Breast epithelium (tissue), 4 donors: ENCODE data around the gene XPC. TPM values are rescaled to one million over a fixed set of nuclear protein-coding genes. Genes with fewer than 3 reads are reported as not detected.

Source experiments
- DNase-seq, 2 donors: peaks; one replicate each; pipeline ENCODE4 v3.0.0-alpha.2; 2019; ENCODE audit warnings: low spot score in 2 of 2
- H3K27ac ChIP-seq, 2 donors: fragments of 200-600 bp; sonication (generic) in 1 of 2; one replicate each; pipeline ENCODE4 v1.5.1; 2016 to 2019; ENCODE audit warnings: mild to moderate bottlenecking in 1 of 2
- H3K27me3 ChIP-seq, 2 donors: fragments of 200-600 bp; sonication (generic) in 1 of 2; one replicate each; pipeline versions ENCODE4 v1.5.1 to v1.6.0; 2017 to 2019; ENCODE audit warnings: control low read depth in 1 of 2, mild to moderate bottlenecking in 1 of 2
- H3K36me3 ChIP-seq: fragments of 200-600 bp; one replicate; pipeline ENCODE4 v1.5.1; 2019
- H3K4me1 ChIP-seq, 2 donors: fragments of 200-600 bp; sonication (generic); one replicate each; pipeline ENCODE4 v1.5.1; 2016 to 2019; ENCODE audit warnings: control low read depth in 1 of 2
- H3K4me3 ChIP-seq, 3 donors: fragments of 200-600 bp; sonication (generic); 1 replicate in 2 of 3; 2 replicates in 1 of 3; pipeline ENCODE4 v1.5.1; 2016 to 2019; ENCODE audit warnings: mild to moderate bottlenecking in 3 of 3, moderate library complexity in 2 of 3
- H3K9me3 ChIP-seq, 2 donors: fragments of 200-600 bp; sonication (generic) in 1 of 2; one replicate each; pipeline ENCODE4 v1.5.1; 2016 to 2019; ENCODE audit warnings: control low read depth in 1 of 2
- POLR2A ChIP-seq: fragments of 450-650 bp; IDR thresholded peaks from one replicate; pipeline ENCODE4 v1.6.1; 2016; ENCODE audit warnings: antibody characterized with exemption, mild to moderate bottlenecking, moderate library complexity
- POLR2AphosphoS5 ChIP-seq, 3 donors: sonication (generic); formaldehyde crosslinking; IDR thresholded peaks; one replicate each; pipeline ENCODE4 v1.6.1; 2017; ENCODE audit warnings: antibody characterized with exemption in 3 of 3
- intact Hi-C: fragments of 100-400 bp; cut with DNase I; formaldehyde crosslinking; loops from one replicate; pipeline ENCODE4 v1.15.1; 2023; ENCODE audit warnings: low total_unique reads
- total RNA-seq, 3 donors: library from RNA; depleted of rRNA; stranded (reverse); fragments of >200 nt; gene quantifications; one replicate each; pipeline ENCODE4 v1.1.0, GENCODE V29; 2016
- TF ChIP-seq, protein P1 (sequence below), 3 donors: fragments of 450-650 bp; IDR thresholded peaks; one replicate each; pipeline ENCODE4 v1.5.1; 2016 to 2017; ENCODE audit warnings: antibody characterized with exemption in 3 of 3, mild to moderate bottlenecking in 3 of 3, moderate library complexity in 3 of 3

Gene XPC
- total RNA-seq, 3 donors from 2014 or later: 57.4 to 74.2 (median 61.3) TPM

DNA sequence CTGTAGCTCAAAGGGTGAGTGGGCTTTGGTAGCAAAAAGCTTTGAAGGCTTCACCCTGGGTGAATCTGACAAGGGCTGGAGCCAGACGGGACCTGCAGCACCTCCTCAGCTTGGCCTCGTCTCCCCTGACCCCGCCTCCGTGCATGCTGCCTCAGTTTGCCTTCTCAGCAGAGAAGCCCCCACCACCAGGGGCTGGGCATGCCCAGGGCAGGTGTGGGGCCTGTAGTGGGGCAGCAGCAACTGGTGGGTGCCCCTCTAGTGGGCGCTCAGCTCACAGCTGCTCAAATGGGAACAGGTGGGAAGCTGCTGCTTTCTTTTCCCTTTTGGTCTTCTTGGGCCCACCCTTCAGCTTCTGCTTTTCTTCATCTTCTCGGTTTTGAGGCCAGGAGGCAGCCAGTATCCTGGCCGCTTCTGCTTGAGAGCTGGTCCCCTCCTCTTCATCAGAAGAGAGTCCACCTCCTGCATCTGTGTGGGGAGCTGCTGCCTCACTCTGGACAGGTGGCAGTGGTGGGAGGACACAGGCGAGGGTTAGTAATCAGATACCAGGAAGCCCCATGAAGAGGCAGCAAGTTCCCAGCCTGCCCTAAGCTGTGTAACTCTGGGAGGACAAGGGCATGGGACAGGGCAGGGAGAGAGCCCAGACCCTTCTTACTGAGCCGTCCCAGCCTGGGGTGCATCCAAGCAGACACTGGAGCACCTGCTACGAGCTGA lies 32.6 kb downstream of the XPC start:
- H3K36me3 ChIP-seq: no peaks in the 10 kb centered on the region
- DNase-seq: no peak

DNA sequence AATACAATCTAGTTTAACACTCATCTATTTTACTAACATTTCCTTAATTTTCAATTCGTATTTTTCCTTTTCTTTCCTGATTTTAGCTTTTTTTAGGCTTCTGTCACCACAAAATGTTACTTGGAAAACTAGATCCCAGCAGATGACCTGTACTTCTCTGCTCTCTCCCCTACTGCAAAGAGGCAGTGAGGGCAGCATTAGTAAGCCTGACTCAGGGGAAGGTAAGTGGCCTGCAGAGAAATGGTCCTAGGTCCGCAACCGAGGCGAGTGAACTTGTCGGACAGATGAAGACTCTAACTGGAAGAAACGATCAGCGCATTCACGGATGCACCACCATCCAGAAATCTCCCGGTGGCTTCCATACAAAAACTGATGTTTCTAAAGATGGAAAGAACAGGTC lies 33.2 kb downstream of the XPC start:
- no peaks in the 10 kb centered on the region for H3K9me3 ChIP-seq
- H3K36me3 ChIP-seq: no peaks in the 10 kb centered on the region
- peak overlapping the region; percentile 91 to 97 for H3K27ac ChIP-seq
- intact Hi-C loops: no loop called here
- H3K4me3 ChIP-seq: peak overlapping the region in 1 of 3 donors; percentile 14
- peaks cover 19 to 21% of the 10 kb centered on the region in 2 donors for H3K4me1 ChIP-seq
- no peak for DNase-seq
- TF ChIP-seq POLR2A (no peak), POLR2AphosphoS5 (IDR thresholded peaks at IDR 0.05) (no peak)
- TF ChIP-seq, protein P1, sequence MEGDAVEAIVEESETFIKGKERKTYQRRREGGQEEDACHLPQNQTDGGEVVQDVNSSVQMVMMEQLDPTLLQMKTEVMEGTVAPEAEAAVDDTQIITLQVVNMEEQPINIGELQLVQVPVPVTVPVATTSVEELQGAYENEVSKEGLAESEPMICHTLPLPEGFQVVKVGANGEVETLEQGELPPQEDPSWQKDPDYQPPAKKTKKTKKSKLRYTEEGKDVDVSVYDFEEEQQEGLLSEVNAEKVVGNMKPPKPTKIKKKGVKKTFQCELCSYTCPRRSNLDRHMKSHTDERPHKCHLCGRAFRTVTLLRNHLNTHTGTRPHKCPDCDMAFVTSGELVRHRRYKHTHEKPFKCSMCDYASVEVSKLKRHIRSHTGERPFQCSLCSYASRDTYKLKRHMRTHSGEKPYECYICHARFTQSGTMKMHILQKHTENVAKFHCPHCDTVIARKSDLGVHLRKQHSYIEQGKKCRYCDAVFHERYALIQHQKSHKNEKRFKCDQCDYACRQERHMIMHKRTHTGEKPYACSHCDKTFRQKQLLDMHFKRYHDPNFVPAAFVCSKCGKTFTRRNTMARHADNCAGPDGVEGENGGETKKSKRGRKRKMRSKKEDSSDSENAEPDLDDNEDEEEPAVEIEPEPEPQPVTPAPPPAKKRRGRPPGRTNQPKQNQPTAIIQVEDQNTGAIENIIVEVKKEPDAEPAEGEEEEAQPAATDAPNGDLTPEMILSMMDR (IDR thresholded peaks at IDR 0.05): no peak
- H3K27me3 ChIP-seq: no peaks in the 10 kb centered on the region

More for the DNA sequence above, 32.6 kb downstream of the XPC start:
- intact Hi-C loops: no loop called here
- H3K9me3 ChIP-seq: no peaks in the 10 kb centered on the region
- H3K4me3 ChIP-seq: no peak overlapping the region
- H3K4me1 ChIP-seq: peaks cover 19 to 21% of the 10 kb centered on the region in 2 donors
- H3K27ac ChIP-seq: peak overlapping the region; percentile 91 to 97
- TF ChIP-seq POLR2A (no peak), POLR2AphosphoS5 (IDR thresholded peaks at IDR 0.05) (no peak)
- TF ChIP-seq, protein P1 (IDR thresholded peaks at IDR 0.05): no peak
- no peaks in the 10 kb centered on the region for H3K27me3 ChIP-seq

DNA sequence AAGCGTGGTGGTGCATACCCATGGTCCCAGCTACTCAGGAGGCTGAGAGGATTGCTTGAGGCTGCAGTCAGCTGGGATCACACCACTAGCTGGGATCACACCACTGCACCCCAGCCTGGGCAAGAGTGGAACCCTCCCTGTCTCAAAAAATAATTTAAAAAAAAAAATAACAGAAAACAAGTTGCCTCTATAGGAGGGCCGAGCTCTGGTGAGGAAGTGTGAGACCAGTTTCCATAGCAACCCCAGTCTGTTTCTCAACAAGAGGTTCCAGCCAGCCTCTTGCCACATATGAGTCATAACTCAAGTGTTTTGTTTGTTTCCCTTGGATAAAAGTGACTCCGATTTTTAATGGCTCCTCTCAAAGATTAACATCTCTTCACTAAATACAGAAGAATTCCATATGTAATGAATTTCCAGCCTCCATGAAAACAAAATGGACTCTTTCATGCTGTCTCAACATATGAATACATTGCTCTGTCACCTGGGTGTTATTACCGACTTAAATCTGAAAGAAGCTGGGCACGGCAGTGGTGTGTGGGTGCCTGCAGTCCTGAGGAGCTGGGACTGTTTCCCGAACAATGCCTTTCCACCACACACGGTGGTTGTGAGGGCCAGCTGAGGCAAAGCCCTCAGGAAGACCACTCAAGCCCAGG lies 33.9 kb downstream of the XPC start:
- Histone ChIP-seq H3K4me3 (peak overlapping the region; percentile 2 to 42 (median 14)), H3K36me3 (no peaks in the 10 kb centered on the region), H3K27me3 (no peaks in the 10 kb centered on the region), H3K4me1 (peaks cover 19 to 21% of the 10 kb centered on the region in 2 donors), H3K27ac (peak overlapping the region; percentile 91 to 97), H3K9me3 (no peaks in the 10 kb centered on the region)
- DNase-seq: peak in 1 of 2 donors; percentile 90
- peak in 2 of 3 donors; percentile 71 to 84 for TF ChIP-seq POLR2AphosphoS5 (IDR thresholded peaks at IDR 0.05)
- no peak for TF ChIP-seq POLR2A
- intact Hi-C loops: no loop called here

DNA sequence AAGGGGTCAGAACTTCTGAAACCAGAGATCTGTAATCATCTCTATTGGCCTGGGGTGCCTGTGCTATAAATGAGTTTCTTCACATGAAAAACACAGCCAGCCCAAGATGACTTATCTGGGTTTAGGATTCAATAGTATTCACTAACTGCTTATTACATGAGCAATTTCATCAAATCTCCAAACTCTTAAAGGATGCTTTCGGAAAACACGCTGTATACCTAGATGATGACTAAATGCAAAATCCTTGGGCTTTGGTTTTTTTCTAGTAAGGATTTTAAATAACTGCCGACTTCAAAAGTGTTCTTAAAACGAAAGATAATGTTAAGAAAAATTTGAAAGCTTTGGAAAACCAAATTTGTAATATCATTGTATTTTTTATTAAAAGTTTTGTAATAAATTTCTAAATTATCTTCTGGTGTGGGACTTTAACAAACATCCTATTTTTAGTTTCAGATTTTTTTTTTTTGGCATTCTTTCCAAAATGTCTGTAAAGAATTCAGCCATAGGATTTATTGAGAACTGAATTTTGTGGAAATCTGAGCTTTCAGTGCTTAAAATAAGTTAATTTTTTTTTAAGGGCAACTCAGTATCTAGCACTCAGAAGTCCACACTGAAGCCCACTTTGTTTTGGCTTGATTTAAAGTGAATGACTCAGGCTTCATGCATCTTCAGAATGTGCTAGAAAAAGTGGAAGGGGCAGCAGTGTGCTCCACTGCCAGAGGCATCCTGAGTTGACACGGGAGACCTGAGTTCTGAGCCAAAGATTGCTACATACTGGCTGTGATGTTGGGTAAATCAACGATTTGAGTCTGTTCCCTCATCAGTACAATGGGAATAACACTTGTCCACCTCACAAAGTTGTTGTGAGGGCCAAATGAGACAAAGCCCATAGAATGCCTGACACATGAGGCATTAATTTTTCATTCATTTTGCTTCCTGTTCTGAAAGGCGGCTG lies 34.9 kb downstream of the XPC start:
- no peaks in the 10 kb centered on the region for H3K9me3 ChIP-seq
- intact Hi-C loops: no loop called here
- peak overlapping the region; percentile 91 to 97 for H3K27ac ChIP-seq
- DNase-seq: peak in 1 of 2 donors; percentile 84
- no peaks in the 10 kb centered on the region for H3K27me3 ChIP-seq
- no peaks in the 10 kb centered on the region for H3K36me3 ChIP-seq
- H3K4me1 ChIP-seq: peaks cover 19 to 21% of the 10 kb centered on the region in 2 donors
- peak; percentile 77 to 89 (median 89) for TF ChIP-seq POLR2AphosphoS5 (IDR thresholded peaks at IDR 0.05)
- no peak for TF ChIP-seq POLR2A
- peak overlapping the region in 1 of 3 donors; percentile 42 for H3K4me3 ChIP-seq

DNA sequence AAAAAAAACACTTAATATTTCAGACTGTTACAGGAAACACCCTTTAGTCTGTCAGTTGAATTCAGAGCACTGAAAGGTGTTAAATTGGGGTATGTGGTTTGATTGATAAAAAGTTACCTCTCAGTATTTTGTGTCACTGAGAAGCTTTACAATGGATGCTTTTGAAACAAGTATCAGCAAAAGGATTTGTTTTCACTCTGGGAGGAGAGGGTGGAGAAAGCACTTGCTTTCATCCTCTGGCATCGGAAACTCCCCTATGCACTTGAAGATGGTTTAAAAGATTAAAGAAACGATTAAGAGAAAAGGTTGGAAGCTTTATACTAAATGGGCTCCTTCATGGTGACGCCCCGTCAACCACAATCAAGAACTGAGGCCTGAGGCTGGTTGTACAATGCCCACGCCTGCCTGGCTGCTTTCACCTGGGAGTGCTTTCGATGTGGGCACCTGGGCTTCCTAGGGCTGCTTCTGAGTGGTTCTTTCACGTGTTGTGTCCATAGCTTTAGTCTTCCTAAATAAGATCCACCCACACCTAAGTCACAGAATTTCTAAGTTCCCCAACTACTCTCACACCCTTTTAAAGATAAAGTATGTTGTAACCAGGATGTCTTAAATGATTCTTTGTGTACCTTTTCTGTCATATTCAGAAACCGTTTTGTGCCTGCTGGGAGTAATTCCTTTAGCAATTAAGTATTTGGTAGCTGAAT lies 35.7 kb downstream of the XPC start:
- peak in 1 of 2 donors; percentile 44 for DNase-seq
- Histone ChIP-seq H3K27me3 (no peaks in the 10 kb centered on the region), H3K4me1 (peaks cover 19 to 21% of the 10 kb centered on the region in 2 donors), H3K4me3 (no peak overlapping the region), H3K9me3 (no peaks in the 10 kb centered on the region), H3K36me3 (no peaks in the 10 kb centered on the region), H3K27ac (peak overlapping the region; percentile 89 to 91)
- TF ChIP-seq POLR2AphosphoS5 (IDR thresholded peaks at IDR 0.05): no peak
- TF ChIP-seq, protein P1 (IDR thresholded peaks at IDR 0.05): no peak
- no peak for TF ChIP-seq POLR2A
- intact Hi-C loops: no loop called here
